LNCAP (cell line): ENCODE data around the gene TERB1.

Experiments used
- CTCF ChIP-seq: fragments of 450-650 bp; IDR thresholded peaks from 2 replicates; pipeline ENCODE4 v1.5.1; 2017; ENCODE audit warnings: mild to moderate bottlenecking

Gene TERB1

GRCh38 chr16:66751992-66752322 is 49.4 kb downstream of the TERB1 start:
- TF ChIP-seq CTCF = peak; percentile 23; the same call in 1 of the 2 replicates

DNA sequence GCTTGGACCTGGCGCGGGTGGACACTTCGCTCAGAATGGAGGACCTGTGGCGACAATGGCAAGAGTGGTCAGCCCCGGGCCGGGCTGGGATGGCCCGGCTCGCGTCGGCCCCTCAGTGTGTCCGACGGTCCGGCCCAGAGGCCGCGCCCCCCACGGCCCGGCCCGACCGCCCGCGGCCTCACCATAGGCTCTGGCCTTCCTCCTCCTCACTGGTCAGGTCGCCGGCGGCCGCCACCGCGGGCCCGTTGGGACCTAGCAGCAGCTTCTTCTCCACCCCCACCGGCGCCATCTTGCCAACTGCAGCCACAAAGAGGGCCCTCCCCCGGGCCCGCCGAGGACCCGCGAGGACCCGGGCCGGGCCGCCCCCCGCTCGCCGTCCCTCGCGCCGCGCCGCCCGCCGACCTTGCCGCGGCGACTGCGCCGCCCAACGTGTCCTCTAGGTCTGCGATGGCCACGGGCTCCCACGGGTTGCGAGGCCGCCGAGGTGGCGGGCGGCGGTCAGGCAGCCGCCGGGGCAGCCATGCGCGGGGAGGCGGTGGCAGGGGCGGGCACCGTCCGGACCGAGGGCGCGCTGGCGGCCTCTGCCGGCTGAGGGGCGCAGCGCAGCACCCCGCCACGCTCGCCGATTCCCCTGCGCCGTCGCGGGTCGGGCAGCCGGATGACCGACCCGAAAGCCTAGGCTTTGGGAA is 49.9 kb downstream of the TERB1 start, which contains the start of gene DYNC1LI2:
Gene DYNC1LI2 (minus strand): TSS at position 307 of the 689 bp plus-strand sequence. CDS start 18 bp downstream, at position 289.
- peak; percentile 94 for TF ChIP-seq CTCF

DNA sequence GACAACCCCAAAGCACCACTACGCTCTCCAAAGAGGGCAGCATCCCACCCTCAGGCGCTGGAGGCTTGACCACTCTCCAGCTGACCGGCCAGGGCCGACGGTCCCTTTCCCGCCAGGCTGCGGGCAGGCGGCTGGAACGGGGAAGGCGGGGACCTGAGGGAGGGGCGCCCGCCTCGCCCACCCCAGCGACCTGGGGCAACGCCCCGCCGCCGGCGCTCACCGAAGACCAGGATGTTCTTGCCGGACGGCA is 50.4 kb downstream of the TERB1 start:
- no peak for TF ChIP-seq CTCF

GRCh38 chr16:66750279-66751052 is 50.9 kb downstream of the TERB1 start:
- no peak for TF ChIP-seq CTCF

DNA sequence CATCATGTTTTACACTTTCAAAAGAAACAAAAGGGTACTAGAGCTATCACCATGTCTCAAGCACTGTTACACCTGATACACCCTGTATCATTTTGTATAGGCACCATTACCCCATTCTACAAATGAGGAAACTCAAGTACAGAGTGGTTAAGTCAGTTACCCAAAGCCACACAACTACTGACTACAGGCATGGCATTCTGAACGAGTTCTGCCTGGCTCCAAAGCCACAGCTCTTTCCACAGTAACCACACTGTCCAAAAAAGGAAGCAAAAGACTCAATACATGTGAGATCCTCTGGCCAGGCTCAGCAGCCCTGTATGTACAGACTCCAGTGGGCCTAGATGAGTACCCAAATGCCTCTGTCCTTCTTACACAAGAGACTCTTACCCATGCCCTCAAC is 54.7 kb downstream of the TERB1 start:
- TF ChIP-seq CTCF = no peak

- no peak for TF ChIP-seq CTCF
Observed at GRCh38 chr16:66746048-66746447, 55.3 kb downstream of the TERB1 start.

GRCh38 chr16:66741950-66742808 is 59.2 kb downstream of the TERB1 start:
- TF ChIP-seq CTCF = no peak
